ENCODE results near the gene FAM107B. TPM values are rescaled to one million over a fixed set of nuclear protein-coding genes. Genes with fewer than 3 reads are reported as not detected.

FAM107B gene
- total and polyA plus RNA-seq, 2 of the 13 experiments (the other 11 are each of a cell fraction or from before 2014, with no cell fraction given) = 15.7 to 24.8 TPM

GRCh38 chr10:14527134-14527844, 247.4 kb downstream of the FAM107B start (continued):
- TF ChIP-seq ZGPAT (CRISPR knock-in tag; IDR thresholded peaks at IDR 0.05) (no peak), NR2F2 (IDR thresholded peaks at IDR 0.05; ENCODE audit: borderline replicate concordance, low read depth) (no peak), ATF6 (CRISPR knock-in tag; conservative IDR thresholded peaks at IDR 0.05) (no peak), JUN (CRISPR knock-in tag; IDR thresholded peaks at IDR 0.05) (no peak)

GRCh38 chr10:14526326-14526725, 248.4 kb downstream of the FAM107B start:
- WGBS (ENCODE audit: low lambda C conversion rate) = 84% methylated on average over 7 of the region's 7 CpGs
- ChIA-PET CTCF (ENCODE audit: low intra/inter-chr PET ratio, low total read pairs) (no interaction called here), POLR2A (no interaction called here)
- Histone ChIP-seq H3K4me2 (ENCODE audit: low read depth, low read length) (no peak overlapping the region), H3K4me1 (ENCODE audit: insufficient read depth, low read length) (peaks cover 6% of the 10 kb centered on the region; the same call in 1 of the 2 replicates), H3K9ac (ENCODE audit: insufficient read depth, low read depth, low read length) (no peak overlapping the region), H3K27ac (ENCODE audit: extremely low read length, insufficient read depth, low read length) (no peak overlapping the region), H3K27me3 (ENCODE audit: control insufficient read depth in 1 of 2, insufficient read depth in 2 of 2, low read length in 2 of 2) (no peaks in the 10 kb centered on the region), H2AFZ (ENCODE audit: low read length) (no peak overlapping the region), H3K79me2 (ENCODE audit: insufficient read depth, low read length) (no peaks in the 10 kb centered on the region), H3K36me3 (replicated peaks in 1 of 2; ENCODE audit: control insufficient read depth in 1 of 2, insufficient read depth in 2 of 2, low read length in 2 of 2) (peaks cover 12 to 16% of the 10 kb centered on the region in 2 experiments), H3K4me3 (replicated peaks in 1 of 3; ENCODE audit: insufficient read depth in 1 of 3, low read depth in 2 of 3, low read length in 3 of 3) (no peak overlapping the region), H3K9me3 (ENCODE audit: low read length) (no peaks in the 10 kb centered on the region), H4K20me1 (ENCODE audit: insufficient read depth, low read length) (peaks cover 5% of the 10 kb centered on the region; the same call in 1 of the 2 replicates)
- in situ Hi-C loops (cut with HindIII; ENCODE audit: extremely low pct_ligation_motif_present, low pct_unique_long_range_greater_than_20kb) (no loop called here), intact Hi-C loops (cut with micrococcal nuclease; ENCODE audit: unreplicated experiment) (no loop called here)
- no TSS peak for BruUV-seq (replicated peaks)
- TF ChIP-seq ZNF230 (CRISPR knock-in tag; IDR thresholded peaks at IDR 0.05) (no peak), ZNF367 (CRISPR knock-in tag; IDR thresholded peaks at IDR 0.05; ENCODE audit: borderline replicate concordance) (no peak), CTCF (CRISPR knock-in tag; IDR thresholded peaks at IDR 0.05) (no peak), SRY (CRISPR knock-in tag; IDR thresholded peaks at IDR 0.05) (no peak), BATF2 (CRISPR knock-in tag; IDR thresholded peaks at IDR 0.05) (no peak)
- no peak for ATAC-seq
- no peak for DNase-seq (ENCODE audit: low spot score)
- FAIRE-seq = no peak
